Upper lobe of right lung (tissue), 1 donor: ENCODE data around the gene DNM1. TPM values are rescaled to one million over a fixed set of nuclear protein-coding genes. Genes with fewer than 3 reads are reported as not detected.

Experiments
- ATAC-seq: fragments of 200-7000 bp; cut with Tn5 transposase; one replicate; pipeline ENCODE4 v1.9.1; 2020; ENCODE audit warnings: mild to moderate bottlenecking, moderate library complexity
- DNase-seq: peaks from one replicate; pipeline ENCODE4 v3.0.0-alpha.2; 2020
- H3K27ac ChIP-seq: fragments of 200-600 bp; one replicate; pipeline ENCODE4 v1.8.0; 2022
- H3K27me3 ChIP-seq: fragments of 200-600 bp; one replicate; pipeline ENCODE4 v1.8.0; 2022; ENCODE audit warnings: mild to moderate bottlenecking
- H3K36me3 ChIP-seq: fragments of 200-600 bp; one replicate; pipeline ENCODE4 v1.8.0; 2022
- H3K4me1 ChIP-seq: fragments of 200-600 bp; one replicate; pipeline ENCODE4 v1.8.0; 2022
- H3K4me3 ChIP-seq: fragments of 200-600 bp; one replicate; pipeline ENCODE4 v1.8.0; 2022; ENCODE audit warnings: mild to moderate bottlenecking
- H3K9me3 ChIP-seq: fragments of 200-600 bp; one replicate; pipeline ENCODE4 v1.8.0; 2022
- CTCF ChIP-seq: fragments of 200-600 bp; IDR thresholded peaks from one replicate; pipeline ENCODE4 v1.8.0; 2022; ENCODE audit warnings: antibody characterized with exemption
- intact Hi-C: fragments of 100-400 bp; cut with DNase I; formaldehyde crosslinking; loops from one replicate; pipeline ENCODE4 v1.11.0; 2022
- total RNA-seq: library from RNA; stranded (reverse); fragmentation: NEBNext Ultra II Directional; extraction: Animal tissue kit (Norgen Biotek cat#: 25700); gene quantifications from one replicate; pipeline ENCODE4 v1.2.1, GENCODE V29; 2021
- donor health status: DM: no; HTN: yes; CAD: no; lungs with severe emphysema.

Gene DNM1
- total RNA-seq, 1 donor from 2014 or later = 5.2 TPM

- Histone ChIP-seq H3K9me3 (no peaks in the 10 kb centered on the region), H3K27me3 (no peaks in the 10 kb centered on the region), H3K4me3 (no peak overlapping the region), H3K36me3 (peaks cover 52% of the 10 kb centered on the region), H3K27ac (no peak overlapping the region), H3K4me1 (no peaks in the 10 kb centered on the region)
- intact Hi-C loops = no loop called here
- no peak for TF ChIP-seq CTCF
- DNase-seq (no peak), ATAC-seq (no peak)
These were observed 38.8 kb upstream of the DNM1 start for GRCh38 chr9:128164307-128164885.

- no peak for TF ChIP-seq CTCF
- intact Hi-C loops = no loop called here
- no peaks in the 10 kb centered on the region for H3K27me3 ChIP-seq
- no peaks in the 10 kb centered on the region for H3K9me3 ChIP-seq
- no peak overlapping the region for H3K4me3 ChIP-seq
- ATAC-seq = no peak
- no peaks in the 10 kb centered on the region for H3K4me1 ChIP-seq
- no peak for DNase-seq
- no peak overlapping the region for H3K27ac ChIP-seq
- peaks cover 63% of the 10 kb centered on the region for H3K36me3 ChIP-seq
These were observed 37.0 kb upstream of the DNM1 start for GRCh38 chr9:128166169-128166568.

GRCh38 chr9:128167209-128167608, 36.0 kb upstream of the DNM1 start:
- H3K27me3 ChIP-seq = no peaks in the 10 kb centered on the region
- intact Hi-C loops = no loop called here

GRCh38 chr9:128168731-128169308, 34.4 kb upstream of the DNM1 start:
- intact Hi-C loops = no loop called here
- no peak overlapping the region for H3K27ac ChIP-seq
- no peaks in the 10 kb centered on the region for H3K4me1 ChIP-seq
- no peaks in the 10 kb centered on the region for H3K9me3 ChIP-seq
- no peak for ATAC-seq
- H3K4me3 ChIP-seq = no peak overlapping the region
- H3K36me3 ChIP-seq = peaks cover 75% of the 10 kb centered on the region
- no peak for DNase-seq
- no peaks in the 10 kb centered on the region for H3K27me3 ChIP-seq
- no peak for TF ChIP-seq CTCF

More at GRCh38 chr9:128167209-128167608, 36.0 kb upstream of the DNM1 start:
- no peak overlapping the region for H3K4me3 ChIP-seq
- H3K9me3 ChIP-seq = no peaks in the 10 kb centered on the region
- H3K27ac ChIP-seq = no peak overlapping the region
- ATAC-seq (no peak), DNase-seq (no peak)
- H3K36me3 ChIP-seq = peaks cover 63% of the 10 kb centered on the region
- no peak for TF ChIP-seq CTCF
- H3K4me1 ChIP-seq = no peaks in the 10 kb centered on the region

GRCh38 chr9:128169492-128169891, 33.7 kb upstream of the DNM1 start:
- H3K36me3 ChIP-seq = peaks cover 78% of the 10 kb centered on the region
- ATAC-seq (no peak), DNase-seq (no peak)
- H3K4me3 ChIP-seq = no peak overlapping the region
- H3K4me1 ChIP-seq = no peaks in the 10 kb centered on the region
- no peaks in the 10 kb centered on the region for H3K27me3 ChIP-seq
- intact Hi-C loops = no loop called here
- no peaks in the 10 kb centered on the region for H3K9me3 ChIP-seq
- no peak for TF ChIP-seq CTCF
- no peak overlapping the region for H3K27ac ChIP-seq

- H3K27ac ChIP-seq = no peak overlapping the region
- intact Hi-C loops = no loop called here
- H3K9me3 ChIP-seq = no peaks in the 10 kb centered on the region
- ATAC-seq (no peak), DNase-seq (no peak)
- H3K4me3 ChIP-seq = no peak overlapping the region
- no peak for TF ChIP-seq CTCF
- no peaks in the 10 kb centered on the region for H3K27me3 ChIP-seq
- H3K4me1 ChIP-seq = no peaks in the 10 kb centered on the region
- H3K36me3 ChIP-seq = peaks cover 79% of the 10 kb centered on the region
These were observed 33.3 kb upstream of the DNM1 start for GRCh38 chr9:128169925-128170324.
